Measurements from ENCODE around the gene SLC9A9.
"Not testable (repeated sequence)": the region's sequence is repeated elsewhere in the genome, so short reads cannot be mapped to it uniquely, and the experiment has no call there.

Gene SLC9A9

DNA sequence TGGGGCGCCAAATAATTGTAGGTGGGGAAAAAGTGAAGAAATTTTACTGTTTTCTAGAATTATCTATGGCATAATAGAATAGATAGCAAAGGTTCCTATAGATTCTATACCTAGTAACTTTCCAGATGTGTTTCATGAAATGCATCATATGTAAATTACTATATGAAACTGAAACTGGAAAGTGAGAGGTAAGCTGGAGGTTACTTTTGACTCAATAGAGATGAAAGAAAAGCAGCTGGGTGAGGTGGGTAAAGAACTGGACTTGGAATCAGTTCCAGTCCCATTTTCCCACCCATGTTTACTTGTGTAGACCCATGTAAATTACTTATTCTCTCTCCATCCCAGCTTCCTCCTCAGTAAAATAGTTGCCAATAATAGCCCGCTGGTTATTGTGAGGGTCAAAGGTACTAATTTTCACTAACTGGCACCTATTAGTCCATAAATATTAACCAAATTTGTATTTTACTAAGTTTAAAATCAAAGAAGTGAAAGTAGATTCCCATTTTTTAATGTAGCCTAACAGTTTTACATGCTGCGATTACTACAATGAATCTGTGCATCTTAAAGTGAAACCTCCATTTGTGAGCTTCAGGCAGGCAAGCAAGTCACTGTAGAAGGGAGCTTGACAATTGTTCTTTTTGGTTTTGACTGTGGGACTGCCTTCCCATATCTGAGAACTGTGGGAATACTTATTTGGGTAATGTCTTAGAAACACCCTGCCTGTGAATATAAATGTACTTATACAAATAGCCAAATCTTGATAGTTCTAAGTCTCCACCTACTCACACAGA lies 312.1 kb downstream of the SLC9A9 start:
- DNase-seq = no peak

GRCh38 chr3:143533391-143533790 lies 314.9 kb downstream of the SLC9A9 start:
- DNase-seq = no peak

- no peak for DNase-seq
These were observed 316.2 kb downstream of the SLC9A9 start for GRCh38 chr3:143532091-143532490.

DNA sequence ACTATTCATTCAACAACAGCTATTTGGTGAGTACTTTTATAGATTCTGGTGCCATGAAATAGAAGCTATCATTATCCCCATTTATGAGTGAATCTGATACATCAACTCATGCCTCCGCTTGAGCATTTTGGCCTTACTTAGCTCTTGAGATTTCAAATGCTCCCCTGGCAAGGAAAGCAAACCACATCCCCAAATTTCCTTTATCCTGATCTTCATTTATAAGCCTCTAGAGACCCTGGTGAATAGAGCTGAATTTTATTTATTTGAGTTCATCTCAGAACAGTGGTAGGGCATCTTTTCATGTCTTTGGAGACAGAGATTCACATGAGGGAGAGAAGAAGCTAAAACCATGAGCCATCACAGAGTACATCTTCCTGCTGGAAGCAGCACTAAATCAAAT lies 317.2 kb downstream of the SLC9A9 start:
- DNase-seq = no peak

DNA sequence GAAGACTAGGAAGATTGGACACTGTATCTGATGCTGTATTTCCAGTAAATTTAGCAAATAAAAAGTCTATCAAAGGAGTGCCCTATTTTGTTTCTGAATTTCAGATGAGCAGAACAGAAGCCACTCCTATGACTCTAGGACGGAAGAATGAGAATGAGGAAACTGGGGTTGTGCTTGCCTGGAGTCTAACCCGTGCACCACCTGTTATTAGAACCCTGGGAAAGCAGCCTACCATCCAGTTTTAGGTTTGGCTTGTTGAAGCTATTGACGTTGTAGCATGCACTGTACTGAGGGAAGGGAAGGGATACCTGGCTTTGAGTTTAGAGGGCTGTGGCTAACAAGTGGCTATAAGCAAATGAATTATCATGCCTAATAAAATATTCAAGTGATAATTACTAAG lies 318.5 kb downstream of the SLC9A9 start:
- no peak for DNase-seq

GRCh38 chr3:143529018-143529478 lies 319.2 kb downstream of the SLC9A9 start:
- no peak for DNase-seq

DNA sequence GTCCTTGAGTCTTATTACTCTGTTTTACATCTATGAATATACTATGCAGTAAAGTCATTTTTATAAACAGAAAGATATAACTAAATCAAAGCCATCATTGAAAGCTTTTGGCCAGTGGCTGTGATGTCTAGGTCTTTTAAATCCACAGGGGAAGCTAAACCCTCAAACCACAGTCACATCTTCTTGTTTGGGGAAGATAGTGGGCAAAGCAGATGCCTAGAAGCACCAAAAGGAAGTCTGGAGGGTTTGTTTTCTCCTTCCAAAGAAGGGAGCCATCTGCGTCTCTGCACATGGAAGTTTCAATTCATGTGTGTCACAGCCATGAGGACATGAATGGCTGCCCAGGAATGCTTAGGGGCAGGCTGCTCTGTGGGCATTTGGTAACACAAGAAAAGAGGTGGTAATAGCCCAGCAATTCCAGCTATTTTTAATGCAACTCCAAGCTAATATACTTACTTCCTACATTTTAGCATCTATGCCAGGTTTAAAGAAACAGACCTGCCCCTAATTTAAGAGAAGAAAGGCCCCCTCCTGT lies 322.2 kb downstream of the SLC9A9 start:
- DNase-seq = no peak

- DNase-seq = no peak
These were observed 322.9 kb downstream of the SLC9A9 start for GRCh38 chr3:143525408-143525807.

DNA sequence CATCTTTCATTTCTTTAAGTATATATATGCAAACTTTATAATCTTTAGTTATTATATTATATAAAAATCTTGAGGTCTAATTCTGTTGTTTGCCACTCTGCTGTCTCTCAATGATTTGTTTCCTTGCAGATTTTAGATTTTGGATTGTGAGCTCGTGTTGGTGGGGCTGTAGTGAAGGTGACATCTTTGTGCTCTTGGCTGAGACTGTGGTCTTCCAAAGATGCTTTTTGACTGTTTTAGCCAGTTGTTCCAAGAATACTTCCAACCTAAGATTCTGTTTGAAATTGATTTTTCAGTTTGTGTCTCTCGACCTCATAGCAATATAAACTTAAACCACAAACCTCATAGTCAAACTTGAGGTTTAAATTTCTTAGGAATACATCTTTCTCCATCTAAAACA lies 326.5 kb downstream of the SLC9A9 start:
- DNase-seq = no peak

DNA sequence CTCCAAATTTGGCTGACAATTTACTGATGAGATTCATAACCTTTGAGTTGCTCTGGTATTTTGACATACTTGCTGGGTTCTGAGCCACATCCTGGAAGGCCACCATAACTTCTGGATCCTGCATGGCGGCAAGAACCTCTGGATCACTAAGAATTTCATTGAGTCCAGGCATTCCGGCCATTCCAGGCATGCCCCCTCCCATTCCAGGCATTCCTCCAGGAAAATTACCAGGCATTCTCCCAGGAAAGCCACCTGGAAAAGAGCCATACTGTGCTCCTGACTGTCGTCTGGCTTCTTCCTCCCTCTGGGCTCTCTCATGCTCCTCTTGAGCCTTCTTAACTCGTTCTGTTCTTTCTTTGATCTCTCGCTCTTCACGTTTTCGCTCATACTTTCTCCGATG lies 331.1 kb downstream of the SLC9A9 start:
- DNase-seq = not testable (repeated sequence)

- DNase-seq = no peak
These were observed 333.4 kb downstream of the SLC9A9 start for GRCh38 chr3:143514874-143515273.

DNA sequence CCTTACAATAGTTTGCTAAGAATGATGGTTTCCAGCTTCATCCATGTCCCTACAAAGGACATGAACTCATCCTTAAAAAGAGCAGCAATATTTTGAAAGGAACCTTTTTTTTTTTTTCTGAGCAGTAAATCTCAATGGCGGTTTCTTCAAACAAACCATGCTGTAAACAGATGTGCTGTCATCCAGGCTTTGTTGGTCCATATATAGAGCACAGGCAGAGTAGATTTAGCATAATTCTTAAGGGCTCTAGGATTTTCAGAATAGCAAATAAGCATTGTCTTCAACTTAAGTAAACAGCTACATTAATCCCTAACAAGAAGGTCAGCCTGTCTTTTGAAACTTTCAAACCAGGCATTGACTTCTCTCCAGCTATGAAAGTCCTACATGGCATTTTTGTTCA lies 334.2 kb downstream of the SLC9A9 start:
- no peak for DNase-seq

DNA sequence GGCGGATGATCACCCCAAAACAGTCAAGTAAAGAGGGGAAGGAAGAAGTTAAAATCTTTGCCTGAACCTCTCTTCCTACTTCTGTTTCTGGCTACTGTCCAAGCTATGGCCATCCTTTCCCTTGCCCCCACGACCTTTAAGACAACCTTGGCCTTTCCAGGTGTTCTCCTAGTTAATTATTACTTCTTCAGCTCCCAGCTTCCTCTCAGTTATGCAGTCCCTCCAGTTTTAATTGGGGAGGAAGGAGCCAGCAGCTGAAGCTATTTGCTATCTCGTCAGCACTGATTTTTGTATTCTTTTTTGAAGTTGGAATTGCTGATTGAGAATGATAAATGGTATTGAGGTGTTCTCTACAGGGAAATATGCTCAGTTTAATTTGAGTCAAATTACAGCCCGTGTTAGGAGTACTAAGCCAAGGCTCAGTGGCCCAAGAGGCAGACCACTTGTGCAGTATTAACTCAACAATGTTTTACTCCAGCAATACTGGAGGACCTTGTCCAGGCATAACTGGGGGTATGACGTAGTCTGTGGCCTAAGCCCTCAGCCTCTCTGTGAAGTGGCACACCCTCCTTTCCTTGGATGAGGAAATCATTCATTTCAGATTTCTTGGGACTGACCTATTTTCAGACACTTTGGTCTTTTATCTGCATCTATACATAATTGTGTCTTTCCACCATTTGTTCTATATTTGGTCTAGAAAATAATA lies 336.9 kb downstream of the SLC9A9 start:
- DNase-seq = no peak

DNA sequence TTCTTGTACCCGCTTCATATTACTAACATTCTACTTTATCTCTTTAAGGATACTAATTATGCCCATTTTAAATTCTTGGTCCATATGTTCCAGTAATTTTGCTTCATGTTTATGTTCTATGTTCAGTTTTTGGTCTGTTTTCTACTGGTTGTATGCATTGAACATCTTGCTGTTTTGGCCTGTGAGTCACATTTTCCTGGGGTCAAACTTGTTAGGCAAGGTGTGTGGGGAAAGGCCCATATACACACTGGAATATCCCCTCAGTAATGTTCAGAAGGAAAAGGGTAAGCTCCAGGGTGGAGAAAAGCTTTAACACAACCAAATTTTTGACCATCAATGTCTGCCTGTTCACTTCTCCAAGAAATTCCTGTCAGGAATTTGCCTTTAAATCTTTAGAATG lies 337.7 kb downstream of the SLC9A9 start:
- no peak for DNase-seq

- DNase-seq = peak; percentile 5
These were observed 340.3 kb downstream of the SLC9A9 start for GRCh38 chr3:143507735-143508580.

- DNase-seq = no peak
These were observed 342.1 kb downstream of the SLC9A9 start for GRCh38 chr3:143506190-143506589.

GRCh38 chr3:143503325-143503885 lies 344.9 kb downstream of the SLC9A9 start:
- DNase-seq = no peak

GRCh38 chr3:143502081-143502480 lies 346.2 kb downstream of the SLC9A9 start:
- no peak for DNase-seq

GRCh38 chr3:143497382-143497781 lies 350.9 kb downstream of the SLC9A9 start:
- no peak for DNase-seq

GRCh38 chr3:143496191-143496590 lies 352.1 kb downstream of the SLC9A9 start:
- DNase-seq = no peak

DNA sequence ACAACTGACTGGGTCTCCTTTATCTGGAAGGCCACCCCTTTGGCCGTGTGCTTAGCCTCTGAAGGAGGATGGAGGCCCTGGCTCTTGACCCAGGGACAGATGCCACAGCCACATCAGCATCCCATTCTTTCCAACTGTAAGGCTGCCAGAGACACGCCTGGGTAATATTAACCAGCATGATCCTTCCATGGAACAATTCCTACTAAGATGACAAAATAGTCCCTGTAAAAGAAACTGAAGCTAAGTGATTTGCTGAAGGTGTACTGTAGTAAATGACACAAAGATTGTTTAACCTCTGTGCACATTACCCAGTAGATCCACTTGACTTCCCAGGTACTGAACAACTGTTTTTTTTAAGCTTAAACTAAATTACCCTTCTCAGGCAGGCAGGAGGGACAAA lies 352.7 kb downstream of the SLC9A9 start:
- DNase-seq = no peak

DNA sequence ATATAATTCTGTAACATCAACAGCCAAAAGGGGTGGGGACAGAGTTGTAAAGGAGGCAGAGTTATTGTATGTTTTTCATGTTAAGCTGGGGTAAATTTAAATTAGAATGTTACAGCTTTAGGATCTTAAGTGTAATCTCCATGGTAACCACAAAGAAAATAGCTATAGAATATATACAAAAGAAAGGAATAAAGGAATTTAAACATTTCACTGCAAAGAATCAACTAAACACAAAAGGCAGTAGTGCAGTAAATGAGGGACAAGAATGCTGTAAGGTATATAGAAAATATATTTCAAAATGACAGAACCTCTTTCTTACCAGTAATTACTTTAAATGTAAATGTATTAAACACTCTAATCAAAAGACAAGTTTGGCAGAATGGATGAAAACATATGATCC lies 361.7 kb downstream of the SLC9A9 start:
- no peak for DNase-seq
